HG03095 (cell line): ENCODE measurements around the gene SV2B.

ENCODE experiments used
- ATAC-seq: cut with Tn5 transposase; IDR thresholded peaks from one replicate; pipeline ENCODE4 v1.9.1; 2021; ENCODE audit warnings: moderate library complexity; ENCODE audit not compliant: unreplicated experiment

Gene SV2B

DNA sequence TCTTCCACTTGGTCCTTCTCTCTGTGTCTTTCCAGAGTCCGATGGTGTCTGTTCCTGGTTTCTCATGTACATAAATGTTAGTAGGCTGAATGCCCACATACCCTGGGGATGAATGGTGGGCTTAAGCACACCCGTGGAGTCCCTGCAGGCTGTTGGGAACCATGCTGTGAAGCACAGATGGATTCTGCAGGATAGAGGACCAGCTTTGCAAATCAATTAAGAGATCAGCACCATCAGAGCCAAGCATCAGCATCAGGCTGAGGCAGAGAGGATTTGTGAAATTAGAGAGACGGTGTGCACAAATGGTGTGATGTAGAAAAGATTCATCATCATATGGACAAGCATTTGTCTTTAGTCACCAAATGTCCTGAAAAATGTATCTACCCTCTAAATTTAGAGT, 127.1 kb downstream of the SV2B start:
- no peak for ATAC-seq

- ATAC-seq, result no peak
Observed at GRCh38 chr15:91227766-91228165, 127.7 kb downstream of the SV2B start.

DNA sequence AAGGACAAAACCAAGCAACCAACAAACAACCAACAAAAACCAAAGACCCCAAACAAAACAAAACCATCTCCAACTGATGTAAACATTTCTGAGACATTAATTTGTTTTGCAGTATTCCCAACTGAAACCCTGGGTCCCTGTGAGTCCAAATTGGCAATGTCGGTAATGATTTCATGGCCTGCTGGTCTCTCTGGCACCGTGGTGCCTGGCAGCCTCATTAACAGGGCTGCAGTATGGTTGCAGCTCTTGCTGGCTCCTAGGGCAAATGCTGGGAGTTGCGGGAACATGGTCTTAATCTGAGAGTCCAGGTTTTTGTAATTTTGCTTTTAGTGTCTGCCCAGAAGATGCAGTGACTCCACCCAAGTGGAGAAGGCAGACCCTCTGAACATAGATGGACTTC, 128.3 kb downstream of the SV2B start:
- no peak for ATAC-seq

DNA sequence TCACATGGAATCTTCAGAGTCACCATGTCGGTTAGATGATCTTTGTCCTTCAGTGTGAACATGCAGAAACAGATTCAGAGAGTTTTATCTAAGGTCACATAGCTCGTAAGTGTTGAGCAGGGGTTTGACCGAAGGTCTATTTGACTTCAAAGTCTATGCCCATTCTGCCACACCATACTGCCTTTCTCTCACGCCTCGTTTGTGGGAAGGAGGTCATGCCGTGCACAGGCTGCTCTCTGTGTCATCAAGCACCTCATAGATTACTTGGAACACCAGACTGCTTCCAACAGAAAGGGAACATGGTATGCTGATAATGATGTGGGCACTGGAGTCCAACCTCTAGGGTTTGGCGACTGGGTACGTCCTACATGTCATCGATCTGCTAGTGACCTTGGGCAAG, 128.8 kb downstream of the SV2B start:
- ATAC-seq, result no peak

DNA sequence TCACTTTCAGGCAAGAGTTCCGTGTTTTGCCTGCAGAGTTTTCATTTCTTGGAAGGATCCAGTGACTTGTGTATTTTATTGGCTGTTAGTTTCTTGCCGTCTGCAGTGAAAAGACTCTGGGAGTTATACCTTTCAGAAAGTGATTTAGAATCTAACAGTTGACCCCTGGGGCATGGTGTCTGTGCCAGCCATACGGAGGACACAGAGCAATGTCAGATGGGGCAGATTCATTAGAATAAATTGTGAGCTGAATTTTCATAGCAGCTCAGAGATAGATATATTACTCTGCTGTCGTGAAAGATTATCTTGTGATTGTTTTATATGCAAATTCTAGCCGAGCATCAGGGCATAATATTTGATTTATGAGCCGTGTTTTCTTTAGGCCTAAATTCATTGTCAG, 131.6 kb downstream of the SV2B start:
- no peak for ATAC-seq

GRCh38 chr15:91234759-91235158, 134.7 kb downstream of the SV2B start:
- ATAC-seq, result no peak

- no peak for ATAC-seq
Observed at GRCh38 chr15:91235376-91235775, 135.3 kb downstream of the SV2B start.

DNA sequence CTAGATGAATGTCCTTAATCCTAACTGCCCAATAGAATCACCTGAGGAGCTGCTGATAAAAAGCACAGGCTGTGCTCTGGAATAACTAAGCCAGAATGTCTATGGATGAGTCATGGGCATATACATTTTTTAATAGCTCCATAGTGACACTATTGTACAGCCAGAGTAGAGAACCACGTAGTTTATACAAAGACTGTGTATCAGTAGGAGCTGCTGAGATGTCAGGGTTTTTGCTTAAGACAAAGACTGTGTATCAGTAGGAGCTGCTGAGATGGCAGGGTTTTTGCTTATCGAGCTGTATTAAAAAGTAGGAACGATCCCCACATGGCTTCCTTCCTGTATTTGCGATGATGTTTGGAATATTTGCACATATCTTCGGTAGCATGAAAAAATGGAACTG, 137.4 kb downstream of the SV2B start:
- no peak for ATAC-seq

DNA sequence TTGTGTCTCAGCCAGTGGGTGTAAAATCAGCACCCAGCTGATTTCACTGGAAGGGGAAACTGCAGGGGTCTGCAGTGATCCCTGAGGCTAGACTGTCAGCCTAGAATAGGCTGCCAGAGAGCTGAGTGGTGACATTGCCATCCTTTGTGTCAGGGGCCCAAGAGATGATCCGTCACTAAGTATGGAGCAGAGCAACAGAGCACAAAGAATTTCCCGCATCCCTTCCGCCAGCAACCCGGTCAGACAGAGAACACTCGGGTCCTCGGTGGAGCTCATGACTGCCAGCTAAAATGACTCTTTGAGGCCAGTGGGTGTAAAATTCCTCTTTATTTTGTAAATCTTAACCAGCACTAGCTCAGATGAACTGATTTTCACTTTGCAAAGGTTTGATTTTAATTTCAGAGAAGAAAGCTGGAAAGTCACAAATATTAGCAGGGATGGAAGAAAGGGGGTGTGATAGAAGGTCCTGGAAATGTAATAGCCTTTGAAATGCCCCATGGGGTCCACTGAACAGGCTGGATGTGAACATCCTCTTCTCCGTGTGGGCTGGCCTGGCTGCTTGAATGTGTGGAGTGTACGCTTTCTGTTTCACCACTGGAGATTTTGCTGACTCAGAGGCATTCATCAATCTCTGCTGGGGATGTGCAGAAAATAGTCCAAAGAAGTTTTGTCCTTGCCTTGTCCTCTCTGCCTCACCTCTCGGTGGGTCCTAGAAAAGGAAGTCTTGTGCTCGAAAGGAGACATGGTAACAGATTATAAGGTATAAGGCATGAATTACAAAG, 138.8 kb downstream of the SV2B start:
- ATAC-seq, result no peak

DNA sequence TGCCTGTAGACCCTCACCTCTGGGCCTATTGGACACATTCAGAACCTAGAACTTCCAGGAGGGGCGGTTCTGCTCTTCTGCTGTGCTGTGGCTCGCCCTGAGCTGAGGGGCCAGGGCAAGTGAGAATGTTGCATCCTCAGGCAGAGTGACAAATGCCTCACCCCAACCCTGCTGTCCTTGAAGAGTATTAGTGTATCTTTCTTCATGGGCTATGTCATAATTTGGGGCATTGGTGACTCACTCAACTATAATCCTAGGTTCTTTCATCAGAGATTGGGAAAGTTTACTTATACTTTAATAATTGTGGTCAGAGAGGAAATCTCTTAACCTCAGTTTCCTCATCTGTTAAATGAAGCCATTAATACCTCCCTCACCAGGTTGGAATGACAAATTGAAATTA, 143.8 kb downstream of the SV2B start:
- ATAC-seq, result no peak

- no peak for ATAC-seq
Observed at GRCh38 chr15:91244919-91245318, 144.9 kb downstream of the SV2B start.

GRCh38 chr15:91246998-91247397, 146.9 kb downstream of the SV2B start:
- ATAC-seq, result no peak

DNA sequence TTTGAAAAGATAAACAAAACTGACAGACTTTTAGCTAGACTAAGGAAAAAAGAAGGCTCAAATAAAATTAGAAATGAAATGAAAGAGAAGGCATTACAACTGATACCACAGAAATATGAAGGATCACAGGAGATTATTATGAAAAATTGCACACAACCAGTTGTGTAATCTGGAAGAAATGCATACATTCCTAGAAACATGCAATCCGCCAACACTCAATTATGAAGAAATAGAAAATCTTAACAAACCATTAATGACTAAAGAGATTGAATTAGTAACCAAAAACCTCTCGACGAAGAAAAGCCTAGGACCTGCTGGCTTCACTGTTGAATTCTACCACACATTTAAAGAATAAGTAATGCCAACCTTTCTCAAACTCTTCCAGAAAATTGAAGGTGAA, 149.5 kb downstream of the SV2B start:
- ATAC-seq, result no peak

GRCh38 chr15:91252322-91252721, 152.3 kb downstream of the SV2B start:
- no peak for ATAC-seq

- ATAC-seq, result no peak
Observed at GRCh38 chr15:91252756-91253155, 152.7 kb downstream of the SV2B start.

- ATAC-seq, result no peak
Observed at GRCh38 chr15:91253605-91254004, 153.5 kb downstream of the SV2B start.

DNA sequence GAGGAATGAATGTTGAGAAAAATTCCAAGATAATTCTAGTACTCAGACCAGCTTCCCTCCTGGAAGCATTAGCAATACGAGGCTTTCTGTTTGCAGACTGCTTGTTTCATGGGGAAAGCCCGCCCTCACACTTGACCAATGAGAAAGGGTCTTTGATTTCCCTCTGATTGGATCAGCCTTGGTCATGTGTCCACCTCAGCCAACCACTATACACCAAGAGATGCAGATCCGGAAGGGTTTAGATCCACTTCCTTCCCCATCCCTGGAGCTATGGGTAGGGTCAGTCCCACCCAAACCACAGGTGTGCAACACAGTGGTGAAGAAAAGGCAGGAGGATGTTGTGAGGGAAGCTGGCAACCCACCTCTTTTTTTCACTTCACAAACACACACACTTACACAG, 154.7 kb downstream of the SV2B start:
- ATAC-seq, result no peak

GRCh38 chr15:91255670-91256192, 155.7 kb downstream of the SV2B start:
- no peak for ATAC-seq

- ATAC-seq, result no peak
Observed at GRCh38 chr15:91257746-91258414, 157.8 kb downstream of the SV2B start.

GRCh38 chr15:91258415-91258759, 158.3 kb downstream of the SV2B start:
- no peak for ATAC-seq

DNA sequence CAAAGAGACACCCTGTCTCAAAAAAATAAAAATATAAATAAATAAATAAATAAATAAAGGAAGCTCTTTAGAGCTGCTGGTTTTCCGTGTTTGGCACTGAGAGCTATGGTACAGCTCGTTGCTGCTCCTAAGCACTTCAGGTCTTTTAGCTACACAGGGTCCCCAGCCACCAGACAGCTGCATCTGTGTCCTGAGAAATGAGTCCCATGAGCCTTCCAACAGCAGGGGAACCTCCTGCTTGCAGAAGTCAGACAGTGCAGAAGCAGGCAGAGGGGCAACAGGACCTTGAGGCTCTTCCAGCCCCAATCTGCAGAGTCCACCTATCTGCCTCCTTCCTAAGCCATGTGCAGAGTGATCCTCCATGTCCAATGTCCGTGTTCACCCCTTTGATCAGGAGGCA, 159.0 kb downstream of the SV2B start:
- no peak for ATAC-seq

GRCh38 chr15:91261345-91261744, 161.3 kb downstream of the SV2B start:
- no peak for ATAC-seq
